CD14-positive monocyte (primary cell): ENCODE data around the gene RAB3C. TPM values are rescaled to one million over a fixed set of nuclear protein-coding genes. Genes with fewer than 3 reads are reported as not detected.
"Not testable (repeated sequence)": the region's sequence is repeated elsewhere in the genome, so short reads cannot be mapped to it uniquely, and the experiment has no call there.

ENCODE experiments used
- DNase-seq, 3 donors: peaks; one replicate each; pipeline ENCODE4 v3.0.0-alpha.2; 2011 to 2022
- H2AFZ ChIP-seq: 2 replicates; pipeline ENCODE4 v1.6.0; 2012; ENCODE audit warnings: mild to moderate bottlenecking, low read depth, low read length, inconsistent platforms; ENCODE audit not compliant: insufficient read depth, poor library complexity, severe bottlenecking
- H3K27ac ChIP-seq, 2 donors: 1 replicate in 1 of 2; 2 replicates in 1 of 2; pipeline ENCODE4 v1.5.1; 2012 to 2013; ENCODE audit warnings: low read length in 2 of 2, control low read depth in 1 of 2, inconsistent platforms in 1 of 2, low read depth in 1 of 2, mild to moderate bottlenecking in 1 of 2
- H3K27me3 ChIP-seq, 2 donors: one replicate each; pipeline versions ENCODE4 v1.6.0 to v1.6.1; 2011 to 2013; ENCODE audit warnings: low read length in 2 of 2; ENCODE audit not compliant: control insufficient read depth in 2 of 2, insufficient read depth in 2 of 2
- H3K36me3 ChIP-seq, 2 donors: replicated peaks in 1 of 2; 1 replicate in 1 of 2; 2 replicates in 1 of 2; pipeline versions ENCODE4 v1.5.1 to v1.6.1; 2012 to 2013; ENCODE audit warnings: low read length in 2 of 2, control low read depth in 1 of 2, inconsistent platforms in 1 of 2, mild to moderate bottlenecking in 1 of 2; ENCODE audit not compliant: insufficient read depth in 2 of 2, control insufficient read depth in 1 of 2
- H3K4me1 ChIP-seq, 2 donors: 1 replicate in 1 of 2; 2 replicates in 1 of 2; pipeline versions ENCODE4 v1.5.1 to v1.6.1; 2012 to 2013; ENCODE audit warnings: low read length in 2 of 2, control low read depth in 1 of 2, inconsistent platforms in 1 of 2, mild to moderate bottlenecking in 1 of 2, moderate library complexity in 1 of 2; ENCODE audit not compliant: insufficient read depth in 2 of 2, control insufficient read depth in 1 of 2
- H3K4me2 ChIP-seq: replicated peaks from 2 replicates; pipeline ENCODE3; 2012; ENCODE audit warnings: low read length, moderate library complexity, mild to moderate bottlenecking; ENCODE audit not compliant: poor library complexity, severe bottlenecking; ENCODE audit errors: extremely low read depth
- H3K4me3 ChIP-seq, 3 experiments: fragments of 200-600 bp in 1 of 3; sonication (generic) in 1 of 3; replicated peaks in 1 of 3; 1 replicate in 2 of 3; 2 replicates in 1 of 3; pipeline ENCODE4 v1.5.1; 2011 to 2013; ENCODE audit warnings: low read length in 3 of 3, mild to moderate bottlenecking in 3 of 3, control low read depth in 2 of 3, low read depth in 2 of 3, inconsistent platforms in 1 of 3, moderate library complexity in 1 of 3
- H3K79me2 ChIP-seq: 2 replicates; pipeline ENCODE4 v1.6.0; 2012; ENCODE audit warnings: mild to moderate bottlenecking, control low read depth, inconsistent platforms, low read length, moderate library complexity; ENCODE audit not compliant: insufficient read depth
- H3K9ac ChIP-seq: 2 replicates; pipeline ENCODE4 v1.6.0; 2017; ENCODE audit warnings: low read length, mild to moderate bottlenecking; ENCODE audit not compliant: insufficient read depth, poor library complexity, severe bottlenecking
- H3K9me3 ChIP-seq, 2 donors: replicated peaks in 1 of 2; 1 replicate in 1 of 2; 2 replicates in 1 of 2; pipeline versions ENCODE4 v1.5.1 to v1.6.1; 2012 to 2013; ENCODE audit warnings: low read length in 2 of 2, control low read depth in 1 of 2; ENCODE audit not compliant: control insufficient read depth in 1 of 2, insufficient read depth in 1 of 2
- H4K20me1 ChIP-seq: 2 replicates; pipeline ENCODE4 v1.6.0; 2012; ENCODE audit warnings: mild to moderate bottlenecking, low read length, control low read depth, moderate library complexity; ENCODE audit not compliant: insufficient read depth
- H3K27ac Mint-ChIP-seq, 7 donors: one replicate each; pipeline ENCODE4 v1.8.0; 2020; ENCODE audit warnings: mild to moderate bottlenecking in 7 of 7, mixed read lengths in 7 of 7, moderate library complexity in 6 of 7, inconsistent platforms in 2 of 7
- H3K27me3 Mint-ChIP-seq, 3 donors: one replicate each; pipeline ENCODE4 v1.8.0; 2021 to 2022; ENCODE audit warnings: low read depth in 3 of 3, mild to moderate bottlenecking in 3 of 3, mixed read lengths in 3 of 3, moderate library complexity in 3 of 3, inconsistent platforms in 1 of 3
- H3K36me3 Mint-ChIP-seq, 2 donors: one replicate each; pipeline ENCODE4 v1.8.0; 2020; ENCODE audit warnings: mixed read lengths in 2 of 2, inconsistent platforms in 1 of 2, mild to moderate bottlenecking in 1 of 2
- H3K4me1 Mint-ChIP-seq: one replicate; pipeline ENCODE4 v1.8.0; 2020; ENCODE audit warnings: mild to moderate bottlenecking, mixed read lengths
- H3K4me3 Mint-ChIP-seq, 2 donors: one replicate each; pipeline ENCODE4 v1.8.0; 2020; ENCODE audit warnings: mild to moderate bottlenecking in 2 of 2, mixed read lengths in 2 of 2, moderate library complexity in 1 of 2
- H3K9me3 Mint-ChIP-seq, 7 donors: one replicate each; pipeline ENCODE4 v1.8.0; 2020 to 2022; ENCODE audit warnings: mixed read lengths in 7 of 7, mild to moderate bottlenecking in 6 of 7, moderate library complexity in 6 of 7, inconsistent platforms in 2 of 7
- WGBS: methylation state at CpG from one replicate; pipeline ENCODE4 v1.1.5; 2013; ENCODE audit warnings: missing lambda C conversion rate; ENCODE audit not compliant: insufficient coverage; 5-methylcytosine and 5-hydroxymethylcytosine counted together
- intact Hi-C, 2 donors: fragments of 100-400 bp; cut with micrococcal nuclease; formaldehyde crosslinking; loops; one replicate each; pipeline versions ENCODE4 v1.15.0 to v1.15.1; 2023
- polyA plus RNA-seq, 3 donors: library from polyadenylated mRNA; depleted of rRNA in 1 of 3; unstranded in 2 of 3; stranded (reverse) in 1 of 3; fragments of 300-500 nt in 2 of 3; fragments of >200 nt in 1 of 3; fragmentation: Illumina TruSeq in 2 of 3; gene quantifications; 1 replicate in 2 of 3; 2 replicates in 1 of 3; pipeline ENCODE4 v1.2.3, GENCODE V29; 2012 to 2021
- TF ChIP-seq, protein P1 (sequence below): fragments of 200-600 bp; IDR thresholded peaks from one replicate; pipeline ENCODE4 v1.8.0; 2022; ENCODE audit warnings: antibody characterized with exemption, mild to moderate bottlenecking

RAB3C gene
- polyA plus RNA-seq, 3 donors, result under 0.01 to 0.81 TPM; not detected in 1

DNA sequence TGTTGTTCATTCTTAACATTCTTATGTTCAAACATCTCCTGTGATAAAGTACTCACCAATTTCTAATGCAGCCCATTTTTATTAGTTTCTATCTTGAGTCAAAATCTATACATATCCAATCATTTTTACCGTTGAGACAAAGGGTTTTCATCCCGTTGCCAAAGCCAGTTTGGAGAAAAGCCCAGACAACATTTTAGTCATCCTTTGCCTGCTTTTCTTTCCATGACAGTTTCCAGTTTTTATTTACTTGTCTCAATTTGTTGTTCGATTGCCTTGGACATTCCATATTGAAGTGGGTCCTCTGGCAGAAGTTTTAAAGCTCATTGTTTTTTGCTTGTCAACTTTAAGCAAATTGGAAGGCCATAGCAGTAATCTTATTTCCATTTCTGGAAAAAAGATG, 123.9 kb downstream of the RAB3C start:
- no peak overlapping the region for H3K27ac ChIP-seq
- no peaks in the 10 kb centered on the region for H3K4me1 Mint-ChIP-seq
- H3K9me3 ChIP-seq, result no peaks in the 10 kb centered on the region
- no peak for DNase-seq
- H3K4me2 ChIP-seq, result no peak overlapping the region
- H3K4me3 Mint-ChIP-seq, result no peak overlapping the region
- no peaks in the 10 kb centered on the region for H3K27me3 ChIP-seq
- peaks cover 0 to 11% (median 4%) of the 10 kb centered on the region in 3 donors for H3K27me3 Mint-ChIP-seq
- WGBS, result 100% methylated on average over 3 of the region's 3 CpGs
- H3K9ac ChIP-seq, result no peak overlapping the region
- intact Hi-C loops, result no loop called here
- no peaks in the 10 kb centered on the region for H3K36me3 Mint-ChIP-seq
- H3K79me2 ChIP-seq, result no peaks in the 10 kb centered on the region
- no peaks in the 10 kb centered on the region for H3K36me3 ChIP-seq
- TF ChIP-seq, protein P1, sequence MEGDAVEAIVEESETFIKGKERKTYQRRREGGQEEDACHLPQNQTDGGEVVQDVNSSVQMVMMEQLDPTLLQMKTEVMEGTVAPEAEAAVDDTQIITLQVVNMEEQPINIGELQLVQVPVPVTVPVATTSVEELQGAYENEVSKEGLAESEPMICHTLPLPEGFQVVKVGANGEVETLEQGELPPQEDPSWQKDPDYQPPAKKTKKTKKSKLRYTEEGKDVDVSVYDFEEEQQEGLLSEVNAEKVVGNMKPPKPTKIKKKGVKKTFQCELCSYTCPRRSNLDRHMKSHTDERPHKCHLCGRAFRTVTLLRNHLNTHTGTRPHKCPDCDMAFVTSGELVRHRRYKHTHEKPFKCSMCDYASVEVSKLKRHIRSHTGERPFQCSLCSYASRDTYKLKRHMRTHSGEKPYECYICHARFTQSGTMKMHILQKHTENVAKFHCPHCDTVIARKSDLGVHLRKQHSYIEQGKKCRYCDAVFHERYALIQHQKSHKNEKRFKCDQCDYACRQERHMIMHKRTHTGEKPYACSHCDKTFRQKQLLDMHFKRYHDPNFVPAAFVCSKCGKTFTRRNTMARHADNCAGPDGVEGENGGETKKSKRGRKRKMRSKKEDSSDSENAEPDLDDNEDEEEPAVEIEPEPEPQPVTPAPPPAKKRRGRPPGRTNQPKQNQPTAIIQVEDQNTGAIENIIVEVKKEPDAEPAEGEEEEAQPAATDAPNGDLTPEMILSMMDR, result no peak
- no peak overlapping the region for H2AFZ ChIP-seq
- H4K20me1 ChIP-seq, result no peaks in the 10 kb centered on the region
- H3K9me3 Mint-ChIP-seq, result no peaks in the 10 kb centered on the region
- no peak overlapping the region for H3K27ac Mint-ChIP-seq
- H3K4me1 ChIP-seq, result no peaks in the 10 kb centered on the region
- H3K4me3 ChIP-seq, result no peak overlapping the region

DNA sequence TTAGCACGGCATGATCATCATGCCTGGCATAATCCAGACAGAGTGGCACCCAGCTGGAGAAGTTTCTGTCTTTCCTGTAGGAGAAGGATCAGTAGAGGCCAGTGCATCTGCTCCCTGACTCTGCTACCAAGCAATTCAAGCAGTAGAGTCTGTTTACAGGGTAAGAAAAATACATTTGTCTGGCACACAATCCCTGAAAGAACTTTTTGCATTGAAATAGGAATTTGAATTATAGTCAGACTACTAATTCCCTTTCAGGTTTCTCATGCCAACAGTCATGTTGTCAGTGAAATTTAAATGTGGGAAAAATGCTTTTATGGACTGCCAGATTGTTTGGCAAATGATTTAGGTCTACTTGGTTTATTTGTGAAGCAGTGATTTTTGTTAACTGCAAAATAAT, 125.6 kb downstream of the RAB3C start:
- H3K4me3 Mint-ChIP-seq, result no peak overlapping the region
- H3K27ac Mint-ChIP-seq, result no peak overlapping the region
- H3K4me3 ChIP-seq, result no peak overlapping the region
- no peaks in the 10 kb centered on the region for H3K79me2 ChIP-seq
- no peaks in the 10 kb centered on the region for H3K4me1 Mint-ChIP-seq
- H3K36me3 ChIP-seq, result no peaks in the 10 kb centered on the region
- TF ChIP-seq, protein P1, result no peak
- no peak overlapping the region for H2AFZ ChIP-seq
- no peaks in the 10 kb centered on the region for H4K20me1 ChIP-seq
- H3K4me2 ChIP-seq, result no peak overlapping the region
- no peaks in the 10 kb centered on the region for H3K27me3 ChIP-seq
- WGBS, result 100% methylated on average over 1 of the region's 1 CpG
- no peaks in the 10 kb centered on the region for H3K9me3 ChIP-seq
- DNase-seq, result no peak
- no peak overlapping the region for H3K27ac ChIP-seq
- H3K9me3 Mint-ChIP-seq, result peaks cover 0 to 6% (median 0%) of the 10 kb centered on the region in 7 donors
- intact Hi-C loops, result no loop called here
- H3K9ac ChIP-seq, result no peak overlapping the region
- no peaks in the 10 kb centered on the region for H3K36me3 Mint-ChIP-seq
- H3K4me1 ChIP-seq, result no peaks in the 10 kb centered on the region
- H3K27me3 Mint-ChIP-seq, result peaks cover 0 to 7% (median 4%) of the 10 kb centered on the region in 3 donors

DNA sequence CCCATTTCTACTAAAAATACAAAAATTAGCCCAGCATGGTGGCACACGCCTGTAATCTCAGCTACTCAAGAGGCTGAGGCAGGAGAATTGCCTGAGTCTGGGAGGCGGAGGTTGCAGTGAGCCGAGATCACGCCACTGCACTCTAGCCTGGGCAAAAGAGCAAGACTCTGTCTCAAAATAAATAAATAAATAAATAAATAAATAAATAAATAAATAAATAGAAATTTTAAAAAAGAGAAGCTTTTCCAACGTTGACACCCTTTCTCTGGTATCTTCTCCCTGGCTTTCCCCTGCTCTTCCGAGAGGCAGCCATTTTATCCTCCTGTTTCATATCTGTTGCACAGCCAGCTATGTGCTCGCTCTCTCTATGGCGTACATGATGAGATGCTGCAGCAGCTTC, 127.5 kb downstream of the RAB3C start:
- H3K9me3 ChIP-seq, H3K36me3 Mint-ChIP-seq, H3K4me1 Mint-ChIP-seq, H3K4me2 ChIP-seq, H3K27me3 ChIP-seq, H3K4me1 ChIP-seq, H2AFZ ChIP-seq, H3K27ac ChIP-seq, H3K36me3 ChIP-seq, H3K27me3 Mint-ChIP-seq, DNase-seq, H3K9me3 Mint-ChIP-seq, H3K9ac ChIP-seq, H3K79me2 ChIP-seq, H3K4me3 Mint-ChIP-seq, H4K20me1 ChIP-seq, intact Hi-C loops, H3K4me3 ChIP-seq: not testable (repeated sequence)
- WGBS, result 90% methylated on average over 2 of the region's 8 CpGs
- H3K27ac Mint-ChIP-seq, result peak overlapping the region in 1 of 7 donors; percentile 11
